Measurements from ENCODE around the gene UBE2R2.
A peak's percentile ranks its signal among the peaks of the same experiment; 100 is the strongest.
"Not testable (repeated sequence)": the region's sequence is repeated elsewhere in the genome, so short reads cannot be mapped to it uniquely, and the experiment has no call there.

UBE2R2 gene

DNA sequence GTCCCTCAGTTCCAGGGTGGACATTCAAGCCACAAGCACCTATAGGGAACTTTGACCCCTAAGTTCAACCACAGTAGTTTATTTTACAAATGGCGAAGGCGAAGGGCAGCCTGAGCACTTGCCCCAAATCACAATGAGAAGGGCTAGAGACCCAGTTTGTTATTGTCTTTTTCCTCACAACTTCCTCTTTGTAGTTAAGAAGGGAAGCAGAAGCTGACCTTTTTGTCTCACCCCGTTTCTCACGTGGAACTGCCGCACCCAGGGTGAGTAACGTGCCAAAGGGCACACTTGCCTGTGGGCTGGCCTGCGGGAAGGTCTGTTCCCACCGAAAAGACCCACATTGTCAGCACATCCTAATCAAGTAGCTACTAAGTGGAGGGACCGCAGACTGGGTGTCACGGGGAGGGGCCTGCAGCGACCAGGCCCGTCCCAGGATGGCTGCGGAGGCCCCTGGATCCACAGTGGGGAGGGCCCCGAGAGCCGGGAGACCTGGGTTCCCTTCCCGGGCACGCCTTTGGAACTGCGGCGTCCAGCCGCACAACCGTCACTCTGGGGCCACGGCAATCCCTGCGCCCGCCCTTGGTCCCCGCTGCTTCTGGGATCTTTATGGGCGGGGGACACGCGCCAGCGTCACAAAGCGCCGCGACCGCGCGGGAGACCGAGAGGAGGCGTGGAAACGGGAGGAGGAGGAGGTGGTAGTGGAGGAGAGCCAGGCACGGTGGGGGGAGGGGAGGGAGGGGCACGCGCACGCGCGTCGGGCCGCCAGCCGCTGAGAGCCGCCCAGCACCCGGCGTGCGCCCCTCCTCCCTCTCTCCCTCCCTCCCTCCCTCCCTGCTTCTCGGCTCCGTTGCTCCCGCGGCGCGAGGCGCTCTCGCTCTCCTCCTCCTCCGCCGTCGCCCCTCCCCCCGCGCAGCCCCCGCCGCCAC, at the start of gene UBE2R2:
Gene UBE2R2 (plus strand): TSS at position 834 of the 926 bp plus-strand sequence. CDS start 598 bp downstream, outside the sequence.
- DNase-seq (ENCODE audit: low read depth) = peak; percentile 85

DNA sequence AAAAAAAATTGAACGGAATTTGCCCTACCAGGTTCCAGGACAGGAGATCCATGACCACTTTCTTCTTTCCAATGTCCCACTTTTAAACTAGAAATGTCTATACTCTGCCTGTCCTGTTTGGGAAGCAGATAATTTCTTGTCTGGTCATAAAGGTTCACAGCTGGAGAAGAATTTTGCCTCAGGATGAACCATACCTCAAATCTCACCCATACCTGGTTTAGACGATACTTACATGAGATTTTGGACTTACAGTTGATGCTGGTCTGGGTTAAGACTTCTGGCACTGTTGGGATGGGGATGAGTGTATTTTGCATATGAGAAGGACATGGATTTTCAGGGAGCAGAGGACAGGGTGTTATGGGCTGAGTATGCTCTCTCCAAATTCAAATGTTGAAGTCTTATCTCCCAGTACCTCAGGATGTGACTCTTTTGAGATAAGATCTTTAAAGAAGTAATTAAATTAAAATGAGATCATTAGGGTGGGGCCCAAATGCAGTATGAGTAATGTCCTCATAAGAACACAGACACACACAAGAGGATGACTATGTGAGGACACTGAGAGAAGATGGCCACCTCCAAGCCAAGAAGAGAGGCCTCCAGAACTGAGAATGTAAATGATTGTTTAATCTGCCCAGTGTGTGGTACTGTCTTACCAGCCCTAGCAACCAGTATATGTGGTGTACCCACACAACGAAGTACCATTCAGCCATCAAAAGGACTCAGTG, 46.6 kb upstream of the UBE2R2 start:
- peak; percentile 24 for DNase-seq (ENCODE audit: low read depth)

DNA sequence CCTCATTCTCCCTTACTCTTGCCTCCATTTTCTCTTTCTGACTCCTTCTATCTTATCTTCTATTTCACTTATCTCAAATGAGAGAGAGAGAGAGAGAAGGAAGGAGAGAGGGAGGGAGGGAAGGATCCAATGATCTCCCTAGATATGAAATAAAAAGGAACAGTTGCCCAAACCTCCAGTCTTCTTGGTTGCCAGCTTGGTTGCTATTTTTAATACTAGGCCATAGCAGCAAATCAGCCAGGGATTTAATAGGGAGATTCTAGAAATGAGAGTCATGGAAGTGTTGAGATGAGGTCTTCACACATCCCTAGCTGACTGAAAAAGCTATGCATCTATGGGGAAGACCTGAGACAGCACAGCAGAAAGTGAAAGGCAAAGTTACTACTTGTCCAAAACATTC, 43.8 kb upstream of the UBE2R2 start:
- DNase-seq (ENCODE audit: low read depth) = not testable (repeated sequence)

GRCh38 chr9:33774074-33774659, 42.8 kb upstream of the UBE2R2 start:
- DNase-seq (ENCODE audit: low read depth) = not testable (repeated sequence)

- DNase-seq (ENCODE audit: low read depth) = no peak
Observed at GRCh38 chr9:33776578-33776977, 40.4 kb upstream of the UBE2R2 start.

DNA sequence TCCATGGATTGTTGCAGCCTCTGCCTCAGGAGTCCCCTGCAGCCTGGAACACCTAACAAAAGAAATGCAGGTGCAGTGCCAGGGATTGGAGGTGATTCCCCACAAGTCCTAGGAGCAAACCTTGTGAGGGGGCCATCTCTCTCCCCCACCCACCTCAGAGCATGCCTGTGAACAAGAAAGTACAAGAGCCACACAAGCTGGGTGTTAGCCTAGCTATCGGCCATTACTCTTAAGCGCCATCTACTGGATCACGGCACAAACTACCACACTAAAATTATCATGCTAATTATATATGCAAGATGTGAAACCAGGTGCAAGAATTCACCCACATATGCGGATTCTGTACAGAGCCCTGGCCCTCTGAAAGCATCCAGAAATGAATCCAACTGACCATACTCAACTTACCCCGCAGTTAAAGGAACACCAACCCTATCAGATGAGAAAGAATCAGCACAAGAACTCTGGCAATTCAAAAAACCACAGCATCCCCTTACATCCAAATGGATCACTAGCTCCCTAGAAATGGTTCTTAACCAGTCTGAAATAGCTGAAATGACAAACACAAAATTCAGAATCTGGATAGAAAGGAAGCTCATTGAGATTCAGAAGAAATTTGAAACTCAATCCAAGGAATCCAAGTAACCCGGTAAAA, 38.1 kb upstream of the UBE2R2 start:
- DNase-seq (ENCODE audit: low read depth) = peak; percentile 51

- no peak for DNase-seq (ENCODE audit: low read depth)
Observed at GRCh38 chr9:33780276-33780675, 36.7 kb upstream of the UBE2R2 start.

DNA sequence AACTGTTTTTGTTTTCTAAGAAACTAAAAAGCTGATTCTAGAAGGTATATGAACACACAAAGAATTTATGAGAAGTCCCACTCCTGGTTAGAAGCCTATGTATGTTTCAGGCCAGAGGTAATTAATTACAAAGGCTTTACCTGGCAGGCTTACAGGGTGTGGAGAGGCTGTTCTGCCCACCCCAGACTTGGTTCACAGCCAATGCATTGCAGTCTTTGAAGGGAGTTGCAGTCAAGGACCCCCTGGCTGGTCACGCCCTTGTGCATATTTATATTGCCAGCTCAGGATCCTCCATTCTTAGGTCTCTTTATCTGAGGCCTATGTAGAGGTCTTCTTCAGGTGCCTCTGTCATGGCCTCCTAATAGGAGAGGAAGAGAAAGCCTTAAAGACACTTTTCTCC, 35.2 kb upstream of the UBE2R2 start:
- DNase-seq (ENCODE audit: low read depth) = no peak

GRCh38 chr9:33782395-33783152, 34.4 kb upstream of the UBE2R2 start:
- peak; percentile 83 for DNase-seq (ENCODE audit: low read depth)

DNA sequence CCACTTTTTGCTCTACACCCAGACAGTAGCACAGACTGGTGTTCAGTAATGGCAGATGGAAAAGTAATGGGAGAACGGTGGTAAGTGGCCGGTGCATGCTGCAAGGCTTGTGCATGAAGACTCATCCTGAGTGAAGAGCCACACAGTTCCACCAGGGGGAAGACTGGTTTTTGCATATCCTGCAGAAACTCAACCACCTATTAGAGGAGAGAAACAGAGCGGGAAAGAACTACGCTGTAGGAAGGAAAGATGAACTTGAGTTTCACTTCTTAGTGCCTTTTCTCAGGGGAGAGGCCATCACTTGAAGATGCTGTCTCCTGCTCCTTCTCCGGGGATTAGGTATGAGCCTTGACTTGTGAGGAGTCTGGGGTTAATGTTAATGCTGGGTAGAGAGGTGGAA, 31.0 kb upstream of the UBE2R2 start:
- DNase-seq (ENCODE audit: low read depth) = peak; percentile 59

DNA sequence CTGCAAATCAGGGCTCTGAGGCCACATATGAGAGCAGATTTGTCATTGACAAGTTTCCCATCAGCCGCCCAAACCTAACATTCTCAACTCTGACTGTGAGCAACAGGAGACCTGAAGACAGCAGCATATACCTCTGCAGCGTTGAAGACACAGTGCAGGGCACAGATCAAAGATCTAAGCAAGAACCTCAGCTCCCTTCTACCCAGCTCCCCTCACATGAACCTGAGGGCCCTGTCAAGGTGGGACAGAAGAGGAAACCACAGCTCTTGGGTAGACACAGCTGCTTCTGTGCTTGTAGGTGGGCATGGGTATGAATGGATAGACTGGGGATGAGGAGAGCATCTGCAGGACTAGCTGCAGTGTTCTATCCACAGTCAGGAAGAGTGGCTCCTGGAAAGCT, 30.3 kb upstream of the UBE2R2 start:
- no peak for DNase-seq (ENCODE audit: low read depth)

DNA sequence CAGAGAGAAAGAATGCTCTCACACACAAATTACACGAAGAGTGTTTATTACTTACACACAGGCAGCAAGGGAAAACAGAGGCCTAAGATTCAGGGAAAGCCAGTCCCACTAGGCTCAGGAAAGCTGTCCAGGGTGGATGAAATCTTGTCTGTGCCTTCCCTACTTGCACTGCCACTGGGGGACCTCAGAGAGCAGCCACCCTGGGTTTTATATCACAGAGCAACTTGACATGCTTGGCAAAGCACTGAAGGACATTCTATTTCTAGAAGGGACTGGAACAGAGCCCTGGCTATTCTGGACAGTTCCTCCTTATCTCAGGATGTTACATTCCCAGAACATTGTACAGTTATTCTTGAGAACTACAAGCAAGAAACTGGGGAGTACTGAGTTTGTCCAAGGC, 29.1 kb upstream of the UBE2R2 start:
- no peak for DNase-seq (ENCODE audit: low read depth)

DNA sequence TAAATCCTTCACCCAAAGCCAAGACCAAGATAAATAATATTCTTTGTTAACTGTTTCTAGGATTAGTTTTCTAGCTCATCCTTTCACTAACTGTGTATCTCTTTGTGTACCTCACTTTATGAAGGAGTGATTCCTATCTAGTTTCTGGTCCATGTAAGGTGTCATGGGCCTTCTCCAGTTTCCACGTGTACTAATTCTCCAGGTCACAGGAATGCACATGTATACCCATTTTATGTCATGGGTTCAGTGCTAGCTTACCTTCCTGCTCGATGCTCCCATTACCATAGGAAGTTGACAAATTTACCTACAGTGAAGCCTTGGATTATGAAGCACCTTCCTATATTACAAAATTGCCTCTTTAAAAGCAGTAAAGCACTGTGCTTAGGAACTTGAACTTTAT, 27.5 kb upstream of the UBE2R2 start:
- DNase-seq (ENCODE audit: low read depth) = not testable (repeated sequence)

- DNase-seq (ENCODE audit: low read depth) = peak; percentile 35
Observed at GRCh38 chr9:33791117-33791516, 25.8 kb upstream of the UBE2R2 start.

GRCh38 chr9:33793496-33793895, 23.5 kb upstream of the UBE2R2 start:
- DNase-seq (ENCODE audit: low read depth) = not testable (repeated sequence)

GRCh38 chr9:33794560-33794959, 22.4 kb upstream of the UBE2R2 start:
- DNase-seq (ENCODE audit: low read depth) = no peak

DNA sequence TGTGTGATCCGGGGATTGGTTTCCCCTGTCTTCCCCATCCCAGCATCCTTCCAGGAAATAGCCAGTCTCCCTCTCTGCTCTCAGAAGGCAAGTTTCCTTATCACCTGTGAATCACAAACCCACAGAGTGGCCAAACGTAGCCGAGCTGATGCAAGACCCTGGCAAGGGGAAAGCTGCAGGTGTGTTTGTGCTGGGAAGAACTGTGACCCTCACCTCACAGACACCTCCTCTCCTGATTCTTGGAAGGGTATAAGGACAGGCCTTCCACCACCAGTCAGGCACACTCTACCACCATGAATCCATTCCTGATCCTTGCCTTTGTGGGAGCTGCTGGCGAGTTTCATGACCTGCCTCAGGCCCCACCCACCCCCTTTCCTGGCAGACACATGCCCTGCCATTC, 21.7 kb upstream of the UBE2R2 start, which contains the start of gene PRSS3:
Gene PRSS3 (plus strand): TSS at position 281 of the 400 bp plus-strand sequence. CDS start 13 bp downstream, at position 294.
- no peak for DNase-seq (ENCODE audit: low read depth)

DNA sequence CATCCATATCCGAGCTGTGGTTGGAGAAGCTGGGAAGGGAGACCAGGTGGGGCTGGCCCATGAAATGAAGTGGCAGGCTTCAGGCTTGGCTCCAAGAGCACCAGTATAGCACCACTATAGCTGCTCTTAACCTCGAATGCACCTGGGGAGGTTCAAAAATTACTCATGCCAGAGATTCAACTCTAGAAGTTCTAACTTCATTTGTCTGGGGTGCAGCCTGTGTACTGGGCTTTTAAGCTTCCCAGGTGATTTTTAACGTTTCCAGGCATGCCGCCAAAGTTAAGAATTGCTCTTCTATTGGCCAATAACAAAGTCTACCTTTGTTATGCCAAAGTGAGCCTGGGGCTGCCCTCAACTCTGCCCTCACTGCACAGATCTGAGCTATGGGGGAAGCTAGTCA, 21.1 kb upstream of the UBE2R2 start:
- no peak for DNase-seq (ENCODE audit: low read depth)

- peak; percentile 54 for DNase-seq (ENCODE audit: low read depth)
Observed at GRCh38 chr9:33796679-33797078, 20.3 kb upstream of the UBE2R2 start.

DNA sequence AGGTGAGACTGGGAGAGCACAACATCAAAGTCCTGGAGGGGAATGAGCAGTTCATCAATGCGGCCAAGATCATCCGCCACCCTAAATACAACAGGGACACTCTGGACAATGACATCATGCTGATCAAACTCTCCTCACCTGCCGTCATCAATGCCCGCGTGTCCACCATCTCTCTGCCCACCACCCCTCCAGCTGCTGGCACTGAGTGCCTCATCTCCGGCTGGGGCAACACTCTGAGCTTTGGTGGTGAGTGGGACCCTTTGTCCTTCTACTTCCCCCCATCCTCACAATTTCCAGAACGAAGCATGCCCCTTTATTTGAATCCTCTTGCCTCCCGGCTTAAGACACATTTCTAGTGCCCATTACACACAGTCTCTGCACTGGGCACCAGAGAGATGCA, 19.1 kb upstream of the UBE2R2 start:
- no peak for DNase-seq (ENCODE audit: low read depth)

- DNase-seq (ENCODE audit: low read depth) = no peak
Observed at GRCh38 chr9:33798545-33798944, 18.4 kb upstream of the UBE2R2 start.
